K562 (cell line): Measurements from ENCODE around the gene CCM2. TPM values are rescaled to one million over a fixed set of nuclear protein-coding genes. Genes with fewer than 3 reads are reported as not detected.

Experiments
- BCOR ChIP-seq: fragments of 450-650 bp; IDR thresholded peaks from 2 replicates; pipeline ENCODE4 v1.6.1; 2016
- E2F3 ChIP-seq: fragments of 250-450 bp; sonication (Bioruptor Pico); IDR thresholded peaks from 2 replicates; pipeline ENCODE4 v1.4.0; 2020; ENCODE audit warnings: mild to moderate bottlenecking
- HOMEZ ChIP-seq: fragments of 250-450 bp; sonication (Bioruptor Pico); IDR thresholded peaks from 2 replicates; pipeline ENCODE4 v1.4.0; 2020; ENCODE audit warnings: mild to moderate bottlenecking, moderate library complexity
- KLF13 ChIP-seq: fragments of 450-650 bp; IDR thresholded peaks from 2 replicates; pipeline ENCODE4 v1.6.1; 2016; ENCODE audit warnings: missing genetic modification characterization, low read depth, mild to moderate bottlenecking, missing compliant biosample characterization, moderate library complexity, borderline replicate concordance
- MXD1 ChIP-seq: fragments of 250-450 bp; sonication (Bioruptor Pico); IDR thresholded peaks from 2 replicates; pipeline ENCODE4 v1.8.0; 2021; ENCODE audit warnings: borderline replicate concordance, mild to moderate bottlenecking, moderate library complexity; ENCODE audit not compliant: poor library complexity, severe bottlenecking
- PATZ1 ChIP-seq: fragments of 250-450 bp; sonication (Bioruptor Pico); IDR thresholded peaks from 2 replicates; pipeline ENCODE4 v1.5.0; 2020; ENCODE audit warnings: mild to moderate bottlenecking, borderline replicate concordance
- PREB ChIP-seq: sonication (generic); formaldehyde crosslinking; IDR thresholded peaks from 2 replicates; pipeline ENCODE4 v1.8.1; 2023; ENCODE audit warnings: mild to moderate bottlenecking, missing genetic modification reagents
- TEAD4 ChIP-seq, 2 experiments: sonication (generic) in 1 of 2; formaldehyde crosslinking in 1 of 2; IDR thresholded peaks; 2 replicates each; pipeline versions ENCODE4 v1.6.1 to v1.8.0; 2012 to 2022; ENCODE audit warnings: borderline replicate concordance in 1 of 2, inconsistent platforms in 1 of 2, low read length in 1 of 2, mild to moderate bottlenecking in 1 of 2, missing genetic modification reagents in 1 of 2
- ZNF140 ChIP-seq: fragments of 250-450 bp; sonication (Bioruptor Pico); IDR thresholded peaks from 2 replicates; pipeline ENCODE4 v1.8.0; 2021; ENCODE audit warnings: moderate library complexity, mild to moderate bottlenecking, inconsistent platforms
- ZNF445 ChIP-seq: fragments of 250-450 bp; sonication (Bioruptor Pico); IDR thresholded peaks from 2 replicates; pipeline ENCODE4 v1.4.0; 2020; ENCODE audit warnings: low read depth, mild to moderate bottlenecking, moderate library complexity
- ZNF609 ChIP-seq: sonication (generic); formaldehyde crosslinking; IDR thresholded peaks from 2 replicates; pipeline ENCODE4 v1.8.1; 2023; ENCODE audit warnings: missing genetic modification reagents, mild to moderate bottlenecking, borderline replicate concordance
- polyA plus RNA-seq, 8 experiments: library from polyadenylated mRNA; depleted of rRNA in 4 of 8; stranded (reverse) in 5 of 8; unstranded in 3 of 8; fragments of >200 nt; fragmentation: Nextera tagmentation in 2 of 8; fragmentation: Illumina TruSeq in 1 of 8; extraction: Ambion mirVana in 2 of 8; extraction: Trizol in 1 of 8; gene quantifications; 2 replicates each; pipeline versions ENCODE4 v1.2.1 to v1.2.3, GENCODE V29; 2011 to 2014; ENCODE audit warnings: inconsistent platforms in 1 of 8, missing spikeins in 1 of 8
- total RNA-seq, 7 experiments: library from RNA; depleted of rRNA in 6 of 7; stranded (reverse); fragments of >200 nt in 6 of 7; fragmentation: Illumina TruSeq in 2 of 7; extraction: Trizol in 2 of 7; gene quantifications; 2 replicates each; pipeline versions ENCODE4 v1.2.1 to v1.2.3, GENCODE V29; 2011 to 2021; ENCODE audit warnings: low replicate concordance in 1 of 7

The CCM2 gene
- total and polyA plus RNA-seq, 9 of the 15 experiments (the other 6 are each of a cell fraction or from before 2014, with no cell fraction given), result 0.41 to 38.6 (median 25.9) TPM

GRCh38 chr7:44994877-44995554 is 5.0 kb upstream of the CCM2 start (continued):
- TF ChIP-seq MXD1, result no peak
- TF ChIP-seq PATZ1, result no peak
- peak; percentile 99 for TF ChIP-seq TEAD4 (IDR thresholded peaks at IDR 0.05; ENCODE audit: low read length)
- TF ChIP-seq TEAD4 (CRISPR knock-in tag; IDR thresholded peaks at IDR 0.05; ENCODE audit: borderline replicate concordance), result no peak
- TF ChIP-seq ZNF445 (CRISPR knock-in tag), result no peak
- no peak for TF ChIP-seq KLF13 (tag)
- TF ChIP-seq E2F3 (CRISPR knock-in tag), result no peak
- TF ChIP-seq BCOR, result 0 out of 2 replicates have a peak, but pooled peaks have one; percentile 36
- TF ChIP-seq ZNF140 (CRISPR knock-in tag), result no peak
- TF ChIP-seq ZNF609 (CRISPR knock-in tag), result no peak
- no peak for TF ChIP-seq PREB (CRISPR knock-in tag)
- TF ChIP-seq HOMEZ (CRISPR knock-in tag), result no peak
